H54 (cell line): ENCODE measurements around the gene EIF1B.
"Not testable (repeated sequence)": the region's sequence is repeated elsewhere in the genome, so short reads cannot be mapped to it uniquely, and the experiment has no call there.

Experiments
- DNase-seq: peaks from one replicate; pipeline ENCODE4 v3.0.0; 2011; ENCODE audit warnings: low spot score, mixed read lengths; ENCODE audit not compliant: insufficient read length
- FAIRE-seq: peaks from 3 replicates; lab custom pipeline; 2011; peaks lifted over from hg19 to GRCh38; lab: Jason Lieb, UNC
- POLR2A ChIP-seq: IDR thresholded peaks from 2 replicates; pipeline ENCODE4 v1.6.1; 2011; ENCODE audit warnings: low read depth, mild to moderate bottlenecking, low read length

EIF1B gene

GRCh38 chr3:40309418-40309924 is at the start of gene EIF1B:
TSS of gene EIF1B (plus strand) at chr3:40309707. CDS start at chr3:40309942, 235 bp downstream.
- peak; percentile 90 for FAIRE-seq
- DNase-seq, result peak; percentile 80
- TF ChIP-seq POLR2A, result peak; percentile 68

GRCh38 chr3:40262331-40262730 is 47.2 kb upstream of the EIF1B start:
- FAIRE-seq (no peak), DNase-seq (no peak)
- TF ChIP-seq POLR2A, result no peak

- TF ChIP-seq POLR2A, result no peak
- DNase-seq (no peak), FAIRE-seq (no peak)
Observed at GRCh38 chr3:40264451-40264850, 45.1 kb upstream of the EIF1B start.

DNA sequence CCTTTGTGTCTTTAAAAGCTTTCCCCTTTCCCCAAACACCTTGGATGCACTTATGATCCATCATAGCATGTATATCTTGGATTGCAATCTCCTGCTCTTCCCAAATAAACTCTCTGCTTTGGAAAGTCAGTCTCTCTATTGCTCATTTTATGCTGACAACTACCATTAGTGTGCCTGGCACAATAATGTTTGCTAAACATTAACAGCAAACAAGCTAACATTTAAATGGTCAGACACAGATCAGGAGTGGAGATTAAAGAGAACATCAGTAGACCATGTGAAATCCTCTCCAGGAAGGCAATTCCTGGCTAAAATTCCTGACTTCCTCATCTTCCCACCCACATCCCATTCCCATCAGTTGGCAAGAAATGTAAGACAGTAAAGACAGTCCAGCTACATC is 44.3 kb upstream of the EIF1B start:
- FAIRE-seq (no peak), DNase-seq (no peak)
- no peak for TF ChIP-seq POLR2A

- no peak for FAIRE-seq
Observed at GRCh38 chr3:40267937-40268724, 41.4 kb upstream of the EIF1B start.

DNA sequence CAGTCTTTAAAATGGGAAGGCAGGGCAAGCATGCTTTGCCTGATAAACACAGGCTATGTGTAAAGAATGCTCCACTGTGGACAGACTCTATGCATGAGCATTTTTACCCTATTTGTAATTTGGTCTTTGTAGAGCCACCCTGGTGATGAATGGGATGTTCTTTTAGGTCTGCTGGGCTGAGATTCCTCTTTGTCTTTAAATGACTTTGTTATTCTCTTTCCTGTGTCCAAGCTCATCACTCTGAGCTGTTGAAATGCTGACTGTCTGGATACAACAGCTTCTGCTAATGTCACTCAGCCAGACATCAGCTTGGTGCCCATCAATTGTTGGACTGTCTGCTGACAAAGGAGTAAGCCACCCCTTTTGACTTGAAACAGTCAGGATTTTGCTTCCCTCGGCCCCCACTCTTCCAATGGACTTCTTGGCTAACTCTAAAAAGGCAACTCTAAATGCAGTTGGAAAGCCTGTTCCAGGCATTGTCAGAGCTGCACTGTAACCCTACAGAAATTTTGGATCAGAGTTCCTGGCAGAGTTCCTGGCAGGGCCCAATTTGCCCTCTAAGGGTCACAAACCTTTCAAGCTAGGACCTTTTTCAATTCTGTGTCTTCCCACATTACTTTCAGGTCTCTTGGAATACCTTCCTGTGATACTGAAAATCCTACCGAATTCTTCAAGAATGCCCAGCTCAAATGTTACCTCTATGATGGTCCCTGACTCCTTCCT is 40.5 kb upstream of the EIF1B start:
- TF ChIP-seq POLR2A, result no peak
- FAIRE-seq, result no peak
- no peak for DNase-seq

More at GRCh38 chr3:40267937-40268724, 41.4 kb upstream of the EIF1B start:
- no peak for DNase-seq
- TF ChIP-seq POLR2A, result no peak

GRCh38 chr3:40278791-40279190 is 30.7 kb upstream of the EIF1B start:
- FAIRE-seq, result no peak
- TF ChIP-seq POLR2A, result no peak
- no peak for DNase-seq

DNA sequence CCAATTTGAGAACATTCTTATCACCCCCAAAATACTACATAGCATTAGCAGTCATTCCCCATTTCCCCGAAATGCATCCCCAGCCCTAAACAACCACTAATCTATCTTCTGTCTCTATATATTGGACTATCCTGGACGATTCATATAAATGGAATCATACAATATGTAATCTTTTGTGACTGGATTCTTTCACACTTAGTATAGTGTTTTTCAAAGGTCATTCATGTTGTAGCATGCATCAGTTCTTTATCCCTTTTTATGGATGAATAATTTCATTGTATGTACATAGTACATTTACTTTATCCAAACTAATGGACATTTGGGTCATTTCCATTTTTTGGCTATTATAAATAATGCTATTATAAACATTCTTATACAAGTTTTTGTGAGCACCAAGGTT is 27.5 kb upstream of the EIF1B start:
- TF ChIP-seq POLR2A, result no peak
- FAIRE-seq (no peak), DNase-seq (no peak)

GRCh38 chr3:40283057-40283456 is 26.4 kb upstream of the EIF1B start:
- DNase-seq, FAIRE-seq: not testable (repeated sequence)

- no peak for FAIRE-seq
- no peak for DNase-seq
- TF ChIP-seq POLR2A, result no peak
Observed at GRCh38 chr3:40287248-40287647, 22.3 kb upstream of the EIF1B start.

GRCh38 chr3:40290396-40290795 is 19.1 kb upstream of the EIF1B start:
- TF ChIP-seq POLR2A, result no peak
- FAIRE-seq (no peak), DNase-seq (no peak)

GRCh38 chr3:40291471-40291870 is 18.0 kb upstream of the EIF1B start:
- no peak for TF ChIP-seq POLR2A
- DNase-seq (no peak), FAIRE-seq (no peak)

- no peak for FAIRE-seq
- DNase-seq, result no peak
Observed at GRCh38 chr3:40292637-40293349, 16.7 kb upstream of the EIF1B start.

GRCh38 chr3:40294434-40294833 is 15.1 kb upstream of the EIF1B start:
- FAIRE-seq (no peak), DNase-seq (no peak)
- no peak for TF ChIP-seq POLR2A

More at GRCh38 chr3:40292637-40293349, 16.7 kb upstream of the EIF1B start:
- TF ChIP-seq POLR2A, result no peak
